Tongue (tissue), 2 donors: ENCODE data around the gene ABCC9. TPM values are rescaled to one million over a fixed set of nuclear protein-coding genes. Genes with fewer than 3 reads are reported as not detected.

Experiments used
- DNase-seq: peaks from one replicate; pipeline ENCODE4 v3.0.0-alpha.2; 2015
- total RNA-seq: library from RNA; depleted of rRNA; stranded (reverse); fragments of >200 nt; gene quantifications from one replicate; pipeline ENCODE4 v1.2.3, GENCODE V29; 2014

The ABCC9 gene
- total RNA-seq, 1 donor from 2014 or later: 121 TPM

GRCh38 chr12:21877293-21877982, 63.8 kb downstream of the ABCC9 start:
- DNase-seq: no peak

- DNase-seq: no peak
These were observed 75.4 kb downstream of the ABCC9 start for GRCh38 chr12:21865846-21866245.

GRCh38 chr12:21860534-21860933, 80.7 kb downstream of the ABCC9 start:
- no peak for DNase-seq

- no peak for DNase-seq
These were observed 81.1 kb downstream of the ABCC9 start for GRCh38 chr12:21860128-21860527.

- DNase-seq: no peak
These were observed 89.0 kb downstream of the ABCC9 start for GRCh38 chr12:21852251-21852650.

GRCh38 chr12:21851151-21851550, 90.1 kb downstream of the ABCC9 start:
- DNase-seq: no peak

- DNase-seq: no peak
These were observed 90.8 kb downstream of the ABCC9 start for GRCh38 chr12:21850419-21850818.

GRCh38 chr12:21849878-21850277, 91.3 kb downstream of the ABCC9 start:
- peak; percentile 49 for DNase-seq

- no peak for DNase-seq
These were observed 93.0 kb downstream of the ABCC9 start for GRCh38 chr12:21848192-21848591.

- DNase-seq: no peak
These were observed 97.4 kb downstream of the ABCC9 start for GRCh38 chr12:21843795-21844194.

GRCh38 chr12:21839776-21840175, 101.5 kb downstream of the ABCC9 start:
- DNase-seq: no peak

GRCh38 chr12:21837847-21838246, 103.4 kb downstream of the ABCC9 start:
- no peak for DNase-seq

GRCh38 chr12:21831791-21832344, 109.4 kb downstream of the ABCC9 start:
- peak; percentile 80 for DNase-seq

- DNase-seq: peak; percentile 33
These were observed 112.4 kb downstream of the ABCC9 start for GRCh38 chr12:21828779-21829178.

GRCh38 chr12:21828136-21828775, 113.0 kb downstream of the ABCC9 start:
- DNase-seq: no peak

- no peak for DNase-seq
These were observed 114.1 kb downstream of the ABCC9 start for GRCh38 chr12:21827083-21827482.

- DNase-seq: no peak
These were observed 114.7 kb downstream of the ABCC9 start for GRCh38 chr12:21826618-21826910.

GRCh38 chr12:21825886-21826617, 115.2 kb downstream of the ABCC9 start:
- DNase-seq: no peak

- DNase-seq: no peak
These were observed 117.6 kb downstream of the ABCC9 start for GRCh38 chr12:21823581-21823980.

GRCh38 chr12:21819678-21820077, 121.5 kb downstream of the ABCC9 start:
- DNase-seq: peak; percentile 23

GRCh38 chr12:21819236-21819635, 122.0 kb downstream of the ABCC9 start:
- peak; percentile 14 for DNase-seq

GRCh38 chr12:21818627-21819026, 122.6 kb downstream of the ABCC9 start:
- peak; percentile 75 for DNase-seq
